K562 (cell line): Measurements from ENCODE around the gene GATAD2B. TPM values are rescaled to one million over a fixed set of nuclear protein-coding genes. Genes with fewer than 3 reads are reported as not detected.
A peak's percentile ranks its signal among the peaks of the same experiment; 100 is the strongest.

ENCODE experiments used
- ATAC-seq: fragments of 200-7000 bp; cut with Tn5 transposase; 3 replicates; pipeline ENCODE4 v1.9.1; 2020; ENCODE audit warnings: moderate library complexity
- BruUV-seq: library from RNA; stranded (reverse); fragments of 400-500 nt; replicated peaks from 2 replicates; lab custom pipeline; 2021; lab: Mats Ljungman, UMichigan
- CTCF ChIA-PET: fragments of 300-600 bp; formaldehyde crosslinking; extraction: SDS; loops from one replicate; lab custom pipeline; 2021; ENCODE audit warnings: low intra/inter-chr PET ratio; lab: Yijun Ruan, JAX
- POLR2A ChIA-PET: fragments of 300-600, 350-650 bp; sonication (Branson Sonifier 250); formaldehyde crosslinking; extraction: SDS; loops from one replicate; lab custom pipeline; 2021; ENCODE audit warnings: antibody characterized with exemption, inconsistent platforms; lab: Yijun Ruan, JAX
- DNase-seq, 4 experiments: peaks; one replicate each; pipeline versions ENCODE4 v3.0.0 to v3.0.0-alpha.2; 2011 to 2018; ENCODE audit warnings: low spot score in 3 of 4, mixed read lengths in 3 of 4; ENCODE audit errors: extremely low read depth in 1 of 4
- FAIRE-seq: peaks from 2 replicates; lab custom pipeline; 2011; peaks lifted over from hg19 to GRCh38; lab: Jason Lieb, UNC
- H2AFZ ChIP-seq: 2 replicates; pipeline ENCODE4 v1.6.0; 2011; ENCODE audit warnings: low read depth, low read length, control low read depth, inconsistent platforms
- H3K27ac ChIP-seq: fragments of 200-600 bp; 3 replicates; pipeline ENCODE4 v1.8.0; 2011; ENCODE audit warnings: low read depth, mild to moderate bottlenecking, control low read depth, inconsistent platforms, low read length, moderate library complexity, mixed read lengths; ENCODE audit errors: extremely low read depth
- H3K27me3 ChIP-seq, 2 experiments: fragments of 300-600 bp in 1 of 2; 2 replicates in 1 of 2; 3 replicates in 1 of 2; pipeline versions ENCODE4 v1.6.0 to v1.8.0; 2011; ENCODE audit warnings: inconsistent platforms in 2 of 2, low read length in 2 of 2, mild to moderate bottlenecking in 1 of 2, mixed read lengths in 1 of 2, moderate library complexity in 1 of 2; ENCODE audit not compliant: control insufficient read depth in 2 of 2, insufficient read depth in 2 of 2
- H3K36me3 ChIP-seq: fragments of 300-600 bp; 3 replicates; pipeline ENCODE4 v1.8.0; 2011; ENCODE audit warnings: mild to moderate bottlenecking, low read length, inconsistent platforms; ENCODE audit not compliant: control insufficient read depth, insufficient read depth
- H3K4me1 ChIP-seq, 2 experiments: fragments of 200-600 bp in 1 of 2; replicated peaks in 1 of 2; 2 replicates in 1 of 2; 3 replicates in 1 of 2; pipeline versions ENCODE4 v1.5.1 to v1.8.0; 2011; ENCODE audit warnings: inconsistent platforms in 2 of 2, low read length in 2 of 2, mild to moderate bottlenecking in 1 of 2, mixed read lengths in 1 of 2, moderate library complexity in 1 of 2; ENCODE audit not compliant: control insufficient read depth in 2 of 2, insufficient read depth in 2 of 2
- H3K4me2 ChIP-seq: 2 replicates; pipeline ENCODE4 v1.6.1; 2011; ENCODE audit warnings: low read length, control low read depth, inconsistent platforms, mixed read lengths; ENCODE audit not compliant: insufficient read depth
- H3K4me3 ChIP-seq: fragments of 200-600 bp; sonication (generic), shearing (Covaris generic); 2 replicates; pipeline ENCODE4 v1.5.1; 2016; ENCODE audit warnings: control low read depth, inconsistent platforms
- H3K79me2 ChIP-seq: fragments of 200-600 bp; 3 replicates; pipeline ENCODE4 v1.8.0; 2011; ENCODE audit warnings: low read length, inconsistent platforms; ENCODE audit not compliant: control insufficient read depth, insufficient read depth
- H3K9ac ChIP-seq, 2 experiments: 2 replicates each; pipeline versions ENCODE4 v1.6.0 to v1.6.1; 2011; ENCODE audit warnings: low read depth in 2 of 2, low read length in 2 of 2, control low read depth in 1 of 2, inconsistent platforms in 1 of 2, mild to moderate bottlenecking in 1 of 2, mixed read lengths in 1 of 2; ENCODE audit not compliant: insufficient read depth in 1 of 2
- H3K9me1 ChIP-seq: one replicate; pipeline ENCODE4 v1.6.0; 2011; ENCODE audit warnings: inconsistent platforms, mild to moderate bottlenecking, low read length, moderate library complexity; ENCODE audit not compliant: control insufficient read depth, insufficient read depth
- H3K9me3 ChIP-seq: replicated peaks from 2 replicates; pipeline ENCODE4 v1.5.1; 2011; ENCODE audit warnings: low read depth, low read length, inconsistent platforms; ENCODE audit not compliant: control insufficient read depth, insufficient read depth
- H4K20me1 ChIP-seq: replicated peaks from 2 replicates; pipeline ENCODE4 v1.6.1; 2011; ENCODE audit warnings: low read length, inconsistent platforms, mixed read lengths; ENCODE audit not compliant: control insufficient read depth, insufficient read depth
- IRF2 ChIP-seq: sonication (generic); formaldehyde crosslinking; IDR thresholded peaks from 2 replicates; pipeline ENCODE4 v1.8.1; 2022; ENCODE audit warnings: mild to moderate bottlenecking, missing genetic modification reagents
- KAT8 ChIP-seq: fragments of 450-650 bp; IDR thresholded peaks from 2 replicates; pipeline ENCODE4 v1.6.1; 2016; ENCODE audit warnings: low read depth, mild to moderate bottlenecking
- POLR2G ChIP-seq: fragments of 200-400 bp; formaldehyde crosslinking; IDR thresholded peaks from 2 replicates; pipeline ENCODE4 v1.6.1; 2017; ENCODE audit warnings: low read depth, mild to moderate bottlenecking, antibody characterized with exemption, low read length, moderate library complexity
- POLR3A ChIP-seq: IDR thresholded peaks from 2 replicates; pipeline ENCODE4 v1.6.1; 2011; ENCODE audit warnings: borderline replicate concordance, mild to moderate bottlenecking, moderate library complexity; ENCODE audit not compliant: insufficient read length, insufficient read depth; ENCODE audit errors: extremely low read depth
- RBFOX2 ChIP-seq: fragments of 200-400 bp; formaldehyde crosslinking; IDR thresholded peaks from 2 replicates; pipeline ENCODE4 v1.6.1; 2017; ENCODE audit warnings: low read depth, mild to moderate bottlenecking, low read length, moderate library complexity
- RBM22 ChIP-seq: fragments of 200-400 bp; formaldehyde crosslinking; IDR thresholded peaks from 2 replicates; pipeline ENCODE4 v1.6.1; 2018; ENCODE audit warnings: low read length, low read depth; ENCODE audit not compliant: poor library complexity, severe bottlenecking
- ZFX ChIP-seq: sonication (generic); formaldehyde crosslinking; IDR thresholded peaks from 2 replicates; pipeline ENCODE4 v1.8.0; 2022; ENCODE audit warnings: mild to moderate bottlenecking, missing genetic modification reagents, moderate library complexity
- ZNF280A ChIP-seq: fragments of 450-650 bp; IDR thresholded peaks from 2 replicates; pipeline ENCODE4 v1.6.1; 2018; ENCODE audit warnings: mild to moderate bottlenecking, low read depth; ENCODE audit not compliant: partially characterized antibody
- ZNF408 ChIP-seq: fragments of 250-450 bp; sonication (Bioruptor Pico); IDR thresholded peaks from 2 replicates; pipeline ENCODE4 v1.4.0; 2020; ENCODE audit warnings: low read depth, mild to moderate bottlenecking, moderate library complexity
- ZNF518B ChIP-seq: fragments of 250-450 bp; sonication (Bioruptor Pico); IDR thresholded peaks from 2 replicates; pipeline ENCODE4 v1.5.0; 2021; ENCODE audit warnings: mild to moderate bottlenecking, moderate library complexity
- WGBS: fragments of 100-300 bp; shearing (Covaris generic); methylation state at CpG from one replicate; pipeline ENCODE4 v1.1.6; 2016; ENCODE audit warnings: low coverage, mixed read lengths; ENCODE audit not compliant: insufficient coverage; ENCODE audit errors: missing lambda C conversion rate; 5-methylcytosine and 5-hydroxymethylcytosine counted together
- in situ Hi-C: fragments of 300-500 bp; cut with MboI; formaldehyde crosslinking; loops from 4 replicates; pipeline ENCODE4 v1.15.0; 2018; ENCODE audit warnings: inconsistent platforms, mixed read lengths
- intact Hi-C: fragments of 100-400 bp; cut with micrococcal nuclease; formaldehyde crosslinking; loops from 2 replicates; pipeline ENCODE4 v1.14.2; 2022
- polyA plus RNA-seq, 8 experiments: library from polyadenylated mRNA; depleted of rRNA in 4 of 8; stranded (reverse) in 5 of 8; unstranded in 3 of 8; fragments of >200 nt; fragmentation: Nextera tagmentation in 2 of 8; fragmentation: Illumina TruSeq in 1 of 8; extraction: Ambion mirVana in 2 of 8; extraction: Trizol in 1 of 8; gene quantifications; 2 replicates each; pipeline versions ENCODE4 v1.2.1 to v1.2.3, GENCODE V29; 2011 to 2014; ENCODE audit warnings: inconsistent platforms in 1 of 8, missing spikeins in 1 of 8
- total RNA-seq, 7 experiments: library from RNA; depleted of rRNA in 6 of 7; stranded (reverse); fragments of >200 nt in 6 of 7; fragmentation: Illumina TruSeq in 2 of 7; extraction: Trizol in 2 of 7; gene quantifications; 2 replicates each; pipeline versions ENCODE4 v1.2.1 to v1.2.3, GENCODE V29; 2011 to 2021; ENCODE audit warnings: low replicate concordance in 1 of 7

GATAD2B gene
- total and polyA plus RNA-seq, 9 of the 15 experiments (the other 6 are each of a cell fraction or from before 2014, with no cell fraction given): 1.5 to 40.2 (median 4.9) TPM

- no TSS peak for BruUV-seq
- Histone ChIP-seq H2AFZ (no peak overlapping the region), H3K4me3 (no peak overlapping the region), H3K27ac (no peak overlapping the region), H3K9ac (no peak overlapping the region), H3K9me1 (no peaks in the 10 kb centered on the region), H3K27me3 (no peaks in the 10 kb centered on the region), H3K36me3 (peaks cover 70% of the 10 kb centered on the region), H4K20me1 (no peaks in the 10 kb centered on the region), H3K79me2 (peaks cover 29% of the 10 kb centered on the region), H3K9me3 (no peaks in the 10 kb centered on the region), H3K4me1 (peaks cover 12 to 30% of the 10 kb centered on the region in 2 experiments; a peak in 4 of 5 replicates), H3K4me2 (no peak overlapping the region)
- no peak for FAIRE-seq
- in situ Hi-C loops: no loop called here
- CTCF ChIA-PET: no interaction called here
- ATAC-seq: no peak
- POLR2A ChIA-PET: interaction anchor here (3.0 kb wide), 1 partner anchor 19 kb away, joined by 10 read pairs; the partner anchor contains the start of gene GATAD2B
- intact Hi-C loops: no loop called here
- 98% methylated on average over 30 of the region's 34 CpGs for WGBS
- DNase-seq: no peak
- peak; percentile 58 for TF ChIP-seq RBFOX2
- 0 out of 2 replicates have a peak, but pooled peaks have one; percentile 34 for TF ChIP-seq IRF2 (CRISPR knock-in tag)
- TF ChIP-seq ZFX: no peak
- TF ChIP-seq ZNF518B: no peak
- peak; percentile 22 for TF ChIP-seq RBM22
- TF ChIP-seq ZNF408: no peak
- TF ChIP-seq POLR2G: peak; percentile 71
- no peak for TF ChIP-seq POLR3A
- no peak for TF ChIP-seq ZNF280A
- TF ChIP-seq KAT8: no peak
Observed at GRCh38 chr1:153941826-153942725, 19.3 kb upstream of the GATAD2B start.
